ENCODE measurements around the gene ZNF202.

The ZNF202 gene

GRCh38 chr11:123681030-123681429 lies 60.4 kb downstream of the ZNF202 start:
- no peak for DNase-seq

- no peak for DNase-seq
Measured at GRCh38 chr11:123678246-123678645, 63.2 kb downstream of the ZNF202 start.

GRCh38 chr11:123677510-123677909 lies 64.0 kb downstream of the ZNF202 start:
- no peak for DNase-seq

- DNase-seq, result no peak
Measured at GRCh38 chr11:123674297-123674696, 67.2 kb downstream of the ZNF202 start.
